CD4-positive, alpha-beta T cell treated with Interleukin-15 for 4 hours (primary cell): Measurements from ENCODE around the gene ERFL.
"Not testable (repeated sequence)": the region's sequence is repeated elsewhere in the genome, so short reads cannot be mapped to it uniquely, and the experiment has no call there.

Experiments used
- DNase-seq: peaks from one replicate; pipeline ENCODE4 v3.0.0-alpha.2; 2020; ENCODE audit warnings: low spot score

ERFL gene

GRCh38 chr19:41926763-41927496 is 1.3 kb downstream of the ERFL start:
- DNase-seq = no peak

- no peak for DNase-seq
Measured at GRCh38 chr19:41926028-41926762, 2.1 kb downstream of the ERFL start.

- DNase-seq = no peak
Measured at GRCh38 chr19:41925208-41926003, 2.8 kb downstream of the ERFL start.

GRCh38 chr19:41924151-41925145 is 3.8 kb downstream of the ERFL start:
- no peak for DNase-seq

- DNase-seq = no peak
Measured at GRCh38 chr19:41923045-41923788, 5.0 kb downstream of the ERFL start.

- DNase-seq = no peak
Measured at GRCh38 chr19:41922585-41922984, 5.7 kb downstream of the ERFL start.

- DNase-seq = no peak
Measured at GRCh38 chr19:41921577-41922576, 6.4 kb downstream of the ERFL start.

- no peak for DNase-seq
Measured at GRCh38 chr19:41920882-41921576, 7.2 kb downstream of the ERFL start.

GRCh38 chr19:41919948-41920712 is 8.1 kb downstream of the ERFL start:
- DNase-seq = no peak

GRCh38 chr19:41918653-41919244 is 9.5 kb downstream of the ERFL start:
- DNase-seq = no peak

GRCh38 chr19:41918095-41918494 is 10.2 kb downstream of the ERFL start:
- DNase-seq = no peak

GRCh38 chr19:41917676-41918075 is 10.6 kb downstream of the ERFL start:
- no peak for DNase-seq

GRCh38 chr19:41915776-41916414 is 12.4 kb downstream of the ERFL start:
- no peak for DNase-seq

- no peak for DNase-seq
Measured at GRCh38 chr19:41915021-41915775, 13.1 kb downstream of the ERFL start.

- DNase-seq = not testable (repeated sequence)
Measured at GRCh38 chr19:41914424-41914834, 13.8 kb downstream of the ERFL start.
